ENCODE measurements around the gene TRPM1. TPM values are rescaled to one million over a fixed set of nuclear protein-coding genes. Genes with fewer than 3 reads are reported as not detected.

The TRPM1 gene
- total RNA-seq, 2 donors from 2014 or later: not detected

GRCh38 chr15:31083370-31083780 is 18.1 kb downstream of the TRPM1 start:
- Mint-ChIP-seq H3K9me3 (peaks cover 3% of the 10 kb centered on the region), H3K36me3 (ENCODE audit: low read depth) (no peaks in the 10 kb centered on the region), H3K4me1 (peaks cover 6% of the 10 kb centered on the region), H3K4me3 (no peak overlapping the region), H3K27me3 (ENCODE audit: insufficient read depth) (peaks cover 13% of the 10 kb centered on the region), H3K27ac (no peak overlapping the region)
- H3K4me3 ChIP-seq (ENCODE audit: low read length): no peak overlapping the region
- no peak for DNase-seq
- no peak for TF ChIP-seq CTCF (conservative IDR thresholded peaks at IDR 0.05)
- H3K9me3 ChIP-seq (ENCODE audit: control insufficient read depth, low read length): no peaks in the 10 kb centered on the region
- H3K36me3 ChIP-seq (ENCODE audit: control insufficient read depth, insufficient read depth, low read length): no peaks in the 10 kb centered on the region
- H3K9ac ChIP-seq (ENCODE audit: extremely low read depth, low read length, poor library complexity, severe bottlenecking): no peak overlapping the region
- no peaks in the 10 kb centered on the region for H3K27me3 ChIP-seq (ENCODE audit: control insufficient read depth, insufficient read depth, low read length, poor library complexity, severe bottlenecking)
- no peaks in the 10 kb centered on the region for H3K4me1 ChIP-seq (ENCODE audit: control insufficient read depth, insufficient read depth, low read length)
- no peak overlapping the region for H3K27ac ChIP-seq (ENCODE audit: low read depth, low read length)
- WGBS, 2 experiments (ENCODE audit: insufficient coverage in 1 of 2, insufficient read length in 1 of 2): 91 to 100% methylated on average over 4 to 6 of the region's 6 CpGs

DNA sequence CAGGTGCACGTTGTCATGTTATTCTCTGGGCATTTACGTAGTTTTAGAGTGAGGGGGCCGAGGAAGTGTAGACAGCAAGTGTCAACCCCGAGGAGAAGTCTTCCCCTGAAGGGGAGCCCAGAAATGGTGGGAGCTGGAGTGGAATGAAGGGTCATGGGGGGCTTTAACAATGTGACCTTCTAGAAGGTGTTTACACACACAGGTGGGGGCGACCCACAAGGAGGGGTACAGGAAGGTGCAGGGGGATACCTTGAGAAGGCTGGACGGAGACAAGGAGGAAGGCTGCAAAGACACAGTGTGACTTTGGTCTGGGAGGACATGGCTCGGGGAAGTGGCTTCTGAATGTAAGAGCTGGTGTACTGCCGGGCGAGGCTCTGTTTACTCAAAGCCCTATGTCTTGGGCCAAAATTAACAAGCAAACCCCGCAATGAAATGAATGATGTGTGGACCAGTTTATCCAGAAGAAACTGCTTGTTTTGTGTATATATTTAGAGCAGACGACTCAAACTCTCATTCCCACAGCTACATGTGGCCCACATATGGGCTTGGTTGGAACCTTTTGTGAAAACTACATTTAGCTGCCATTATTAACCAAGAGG is 18.7 kb downstream of the TRPM1 start:
- Mint-ChIP-seq H3K27me3 (ENCODE audit: insufficient read depth) (peaks cover 13% of the 10 kb centered on the region), H3K4me1 (peaks cover 6% of the 10 kb centered on the region)

DNA sequence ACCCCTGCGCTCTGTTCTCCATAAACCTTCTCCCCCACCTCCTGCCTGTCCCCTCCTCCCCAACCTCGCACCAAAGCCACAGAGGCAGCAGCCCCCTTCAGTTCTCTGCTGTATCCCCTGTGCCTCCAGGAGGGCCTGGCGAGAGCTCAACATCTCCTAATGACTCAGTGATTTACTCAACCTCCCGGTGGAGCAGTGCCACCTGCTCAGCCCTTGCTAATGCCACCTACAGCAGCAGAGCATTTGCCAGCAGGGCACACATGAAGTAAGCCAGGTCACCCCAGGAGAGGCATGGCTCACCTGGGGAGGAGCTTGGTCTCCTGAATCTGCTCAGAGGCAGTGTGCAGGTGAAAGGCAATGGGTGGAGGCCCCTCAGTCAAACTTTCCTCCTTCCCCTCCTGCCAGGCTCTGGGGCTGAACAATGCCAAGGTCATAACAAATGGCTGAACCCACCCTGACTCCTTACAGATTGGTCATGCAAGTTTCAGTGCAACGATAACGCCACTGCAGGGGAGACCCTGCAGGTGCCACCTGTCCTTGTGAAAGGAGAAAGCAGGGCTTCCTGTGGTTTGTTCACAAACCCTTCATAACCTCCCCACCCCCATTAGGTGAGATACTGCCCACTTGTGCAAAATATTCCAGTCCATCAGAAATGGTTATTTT is 19.8 kb downstream of the TRPM1 start:
- H3K4me1 ChIP-seq (ENCODE audit: control insufficient read depth, insufficient read depth, low read length): no peaks in the 10 kb centered on the region
- no peak overlapping the region for H3K4me3 ChIP-seq (ENCODE audit: low read length)
- H3K27me3 ChIP-seq (ENCODE audit: control insufficient read depth, insufficient read depth, low read length, poor library complexity, severe bottlenecking): no peaks in the 10 kb centered on the region
- no peak for DNase-seq
- peaks cover 13% of the 10 kb centered on the region for H3K4me1 Mint-ChIP-seq
- no peaks in the 10 kb centered on the region for H3K9me3 ChIP-seq (ENCODE audit: control insufficient read depth, low read length)
- WGBS, 2 experiments (ENCODE audit: insufficient coverage in 1 of 2, insufficient read length in 1 of 2): 82 to 89% methylated on average over 5 to 6 of the region's 6 CpGs
- no peak overlapping the region for H3K9ac ChIP-seq (ENCODE audit: extremely low read depth, low read length, poor library complexity, severe bottlenecking)
- H3K9me3 Mint-ChIP-seq: no peaks in the 10 kb centered on the region
- no peak overlapping the region for H3K4me3 Mint-ChIP-seq
- H3K27ac Mint-ChIP-seq: no peak overlapping the region
- no peak overlapping the region for H3K27ac ChIP-seq (ENCODE audit: low read depth, low read length)
- H3K36me3 Mint-ChIP-seq (ENCODE audit: low read depth): no peaks in the 10 kb centered on the region
- peaks cover 13% of the 10 kb centered on the region for H3K27me3 Mint-ChIP-seq (ENCODE audit: insufficient read depth)
- H3K36me3 ChIP-seq (ENCODE audit: control insufficient read depth, insufficient read depth, low read length): no peaks in the 10 kb centered on the region
- TF ChIP-seq CTCF (conservative IDR thresholded peaks at IDR 0.05): no peak

More for the DNA sequence above, 18.7 kb downstream of the TRPM1 start:
- Histone ChIP-seq H3K9ac (ENCODE audit: extremely low read depth, low read length, poor library complexity, severe bottlenecking) (no peak overlapping the region), H3K27me3 (ENCODE audit: control insufficient read depth, insufficient read depth, low read length, poor library complexity, severe bottlenecking) (no peaks in the 10 kb centered on the region), H3K4me3 (ENCODE audit: low read length) (no peak overlapping the region), H3K27ac (ENCODE audit: low read depth, low read length) (no peak overlapping the region), H3K4me1 (ENCODE audit: control insufficient read depth, insufficient read depth, low read length) (no peaks in the 10 kb centered on the region), H3K36me3 (ENCODE audit: control insufficient read depth, insufficient read depth, low read length) (no peaks in the 10 kb centered on the region), H3K9me3 (ENCODE audit: control insufficient read depth, low read length) (no peaks in the 10 kb centered on the region)
- 90 to 94% methylated on average over 9 to 11 of the region's 11 CpGs for WGBS, 2 experiments (ENCODE audit: insufficient coverage in 1 of 2, insufficient read length in 1 of 2)
- Mint-ChIP-seq H3K4me3 (no peak overlapping the region), H3K27ac (no peak overlapping the region), H3K36me3 (ENCODE audit: low read depth) (no peaks in the 10 kb centered on the region), H3K9me3 (peaks cover under 1% of the 10 kb centered on the region)
- DNase-seq: no peak
- no peak for TF ChIP-seq CTCF (conservative IDR thresholded peaks at IDR 0.05)

Measured in endodermal cell (in vitro differentiated cells).